HEK293 (cell line): Measurements from ENCODE around the gene SCARB2.

Source experiments
- CTCF ChIA-PET: fragments of 350-600 bp; formaldehyde crosslinking; extraction: SDS; loops from one replicate; lab custom pipeline; 2021; ENCODE audit warnings: antibody characterized with exemption; lab: Yijun Ruan, JAX
- POLR2A ChIA-PET: fragments of 300-600 bp; formaldehyde crosslinking; extraction: SDS; loops from one replicate; lab custom pipeline; 2020; ENCODE audit warnings: antibody characterized with exemption, inconsistent platforms; lab: Yijun Ruan, JAX
- H3K27ac ChIP-seq: fragments of 200-500 bp; sonication (Bioruptor generic); 2 replicates; pipeline ENCODE4 v1.5.1; 2014; ENCODE audit warnings: low read depth, low read length, control low read depth, inconsistent platforms; ENCODE audit errors: extremely low read depth
- H3K36me3 ChIP-seq, 2 experiments: fragments of 200-500 bp in 1 of 2; sonication (Bioruptor generic) in 1 of 2; 1 replicate in 1 of 2; 2 replicates in 1 of 2; pipeline ENCODE4 v1.5.1; 2014 to 2017; ENCODE audit warnings: inconsistent platforms in 2 of 2, low read length in 2 of 2; ENCODE audit not compliant: control insufficient read depth in 2 of 2, insufficient read depth in 1 of 2
- H3K4me1 ChIP-seq: fragments of 200-500 bp; sonication (Bioruptor generic); 2 replicates; pipeline ENCODE4 v1.5.1; 2014; ENCODE audit warnings: mild to moderate bottlenecking, low read length, inconsistent platforms; ENCODE audit not compliant: control insufficient read depth, insufficient read depth
- H3K4me3 ChIP-seq: 2 replicates; pipeline ENCODE4 v1.5.1; 2011; ENCODE audit warnings: low read depth, mild to moderate bottlenecking, control low read depth, low read length, moderate library complexity
- H3K9me3 ChIP-seq: fragments of 200-500 bp; sonication (Bioruptor generic); 2 replicates; pipeline ENCODE4 v1.5.1; 2014; ENCODE audit warnings: low read depth, low read length, inconsistent platforms; ENCODE audit not compliant: control insufficient read depth, insufficient read depth
- BCL11A ChIP-seq: fragments of 450-650 bp; formaldehyde crosslinking; IDR thresholded peaks from 2 replicates; pipeline ENCODE4 v1.5.1; 2016; ENCODE audit warnings: low read depth, missing biosample characterization, missing genetic modification characterization
- MYNN ChIP-seq: fragments of 450-650 bp; formaldehyde crosslinking; IDR thresholded peaks from 2 replicates; pipeline ENCODE4 v1.5.1; 2016; ENCODE audit warnings: missing biosample characterization, missing genetic modification characterization, borderline replicate concordance
- ZBTB17 ChIP-seq: fragments of 450-650 bp; formaldehyde crosslinking; IDR thresholded peaks from 2 replicates; pipeline ENCODE4 v1.5.1; 2016; ENCODE audit warnings: missing biosample characterization, missing genetic modification characterization
- ZIC2 ChIP-seq: fragments of 450-650 bp; formaldehyde crosslinking; IDR thresholded peaks from 2 replicates; pipeline ENCODE4 v1.5.1; 2016; ENCODE audit warnings: missing biosample characterization, missing genetic modification characterization
- ZNF121 ChIP-seq: fragments of 450-650 bp; formaldehyde crosslinking; IDR thresholded peaks from 2 replicates; pipeline ENCODE4 v1.5.1; 2016; ENCODE audit warnings: missing biosample characterization, missing genetic modification characterization
- ZNF133 ChIP-seq: fragments of 450-650 bp; formaldehyde crosslinking; IDR thresholded peaks from 2 replicates; pipeline ENCODE4 v1.5.1; 2016; ENCODE audit warnings: missing biosample characterization, missing genetic modification characterization
- ZNF2 ChIP-seq: fragments of 450-650 bp; formaldehyde crosslinking; IDR thresholded peaks from 2 replicates; pipeline ENCODE4 v1.5.1; 2016; ENCODE audit warnings: missing biosample characterization, missing genetic modification characterization
- ZNF248 ChIP-seq: fragments of 450-650 bp; formaldehyde crosslinking; IDR thresholded peaks from 2 replicates; pipeline ENCODE4 v1.5.1; 2017; ENCODE audit warnings: missing biosample characterization, missing genetic modification characterization
- ZNF324 ChIP-seq: fragments of 450-650 bp; formaldehyde crosslinking; IDR thresholded peaks from 2 replicates; pipeline ENCODE4 v1.5.1; 2016; ENCODE audit warnings: missing biosample characterization, missing genetic modification characterization
- ZNF426 ChIP-seq: fragments of 450-650 bp; formaldehyde crosslinking; IDR thresholded peaks from 2 replicates; pipeline ENCODE4 v1.5.1; 2017; ENCODE audit warnings: missing biosample characterization, missing genetic modification characterization, mild to moderate bottlenecking, inconsistent platforms, moderate library complexity
- ZNF529 ChIP-seq: fragments of 450-650 bp; formaldehyde crosslinking; IDR thresholded peaks from 2 replicates; pipeline ENCODE4 v1.5.1; 2017; ENCODE audit warnings: missing genetic modification characterization, missing biosample characterization; ENCODE audit not compliant: insufficient replicate concordance
- ZNF548 ChIP-seq: fragments of 450-650 bp; formaldehyde crosslinking; IDR thresholded peaks from 2 replicates; pipeline ENCODE4 v1.5.1; 2016; ENCODE audit warnings: missing biosample characterization, missing genetic modification characterization
- ZNF768 ChIP-seq: fragments of 450-650 bp; formaldehyde crosslinking; IDR thresholded peaks from 2 replicates; pipeline ENCODE4 v1.5.1; 2018; ENCODE audit warnings: missing biosample characterization, mild to moderate bottlenecking, missing genetic modification characterization
- TF ChIP-seq, protein P1 (sequence below): fragments of 450-650 bp; formaldehyde crosslinking; IDR thresholded peaks from 2 replicates; pipeline ENCODE4 v1.5.1; 2016; ENCODE audit warnings: missing biosample characterization, missing genetic modification characterization, borderline replicate concordance
- TF ChIP-seq, protein P2 (sequence below): fragments of 450-650 bp; formaldehyde crosslinking; IDR thresholded peaks from 2 replicates; pipeline ENCODE4 v1.5.1; 2016; ENCODE audit warnings: missing biosample characterization, missing genetic modification characterization
- TF ChIP-seq, protein P3 (sequence below): fragments of 450-650 bp; formaldehyde crosslinking; IDR thresholded peaks from 2 replicates; pipeline ENCODE4 v1.5.1; 2016; ENCODE audit warnings: missing biosample characterization, missing genetic modification characterization
- TF ChIP-seq, protein P4 (sequence below): fragments of 450-650 bp; formaldehyde crosslinking; IDR thresholded peaks from 2 replicates; pipeline ENCODE4 v1.5.1; 2016; ENCODE audit warnings: missing biosample characterization, missing genetic modification characterization

Gene SCARB2

DNA sequence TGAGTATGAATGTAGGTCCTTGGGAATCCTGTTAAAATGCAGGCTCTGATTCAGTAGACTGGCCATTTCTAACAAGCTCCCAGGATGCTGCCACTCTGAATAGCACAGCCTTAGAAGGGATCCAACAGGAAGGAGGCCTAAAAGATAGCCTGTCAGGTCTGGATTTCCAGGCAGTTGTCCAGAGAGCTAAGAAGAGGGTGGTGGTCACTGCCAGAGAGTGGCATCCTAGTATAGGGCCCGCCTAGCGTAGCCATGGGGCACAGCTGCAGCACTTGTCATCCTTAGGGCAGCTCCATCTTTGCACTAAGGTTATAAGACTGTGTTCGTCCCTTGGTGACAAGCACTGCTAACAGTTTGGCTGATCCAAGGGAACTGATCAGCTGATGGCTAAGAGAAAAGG, 44.9 kb downstream of the SCARB2 start (continued):
- TF ChIP-seq, protein P1, sequence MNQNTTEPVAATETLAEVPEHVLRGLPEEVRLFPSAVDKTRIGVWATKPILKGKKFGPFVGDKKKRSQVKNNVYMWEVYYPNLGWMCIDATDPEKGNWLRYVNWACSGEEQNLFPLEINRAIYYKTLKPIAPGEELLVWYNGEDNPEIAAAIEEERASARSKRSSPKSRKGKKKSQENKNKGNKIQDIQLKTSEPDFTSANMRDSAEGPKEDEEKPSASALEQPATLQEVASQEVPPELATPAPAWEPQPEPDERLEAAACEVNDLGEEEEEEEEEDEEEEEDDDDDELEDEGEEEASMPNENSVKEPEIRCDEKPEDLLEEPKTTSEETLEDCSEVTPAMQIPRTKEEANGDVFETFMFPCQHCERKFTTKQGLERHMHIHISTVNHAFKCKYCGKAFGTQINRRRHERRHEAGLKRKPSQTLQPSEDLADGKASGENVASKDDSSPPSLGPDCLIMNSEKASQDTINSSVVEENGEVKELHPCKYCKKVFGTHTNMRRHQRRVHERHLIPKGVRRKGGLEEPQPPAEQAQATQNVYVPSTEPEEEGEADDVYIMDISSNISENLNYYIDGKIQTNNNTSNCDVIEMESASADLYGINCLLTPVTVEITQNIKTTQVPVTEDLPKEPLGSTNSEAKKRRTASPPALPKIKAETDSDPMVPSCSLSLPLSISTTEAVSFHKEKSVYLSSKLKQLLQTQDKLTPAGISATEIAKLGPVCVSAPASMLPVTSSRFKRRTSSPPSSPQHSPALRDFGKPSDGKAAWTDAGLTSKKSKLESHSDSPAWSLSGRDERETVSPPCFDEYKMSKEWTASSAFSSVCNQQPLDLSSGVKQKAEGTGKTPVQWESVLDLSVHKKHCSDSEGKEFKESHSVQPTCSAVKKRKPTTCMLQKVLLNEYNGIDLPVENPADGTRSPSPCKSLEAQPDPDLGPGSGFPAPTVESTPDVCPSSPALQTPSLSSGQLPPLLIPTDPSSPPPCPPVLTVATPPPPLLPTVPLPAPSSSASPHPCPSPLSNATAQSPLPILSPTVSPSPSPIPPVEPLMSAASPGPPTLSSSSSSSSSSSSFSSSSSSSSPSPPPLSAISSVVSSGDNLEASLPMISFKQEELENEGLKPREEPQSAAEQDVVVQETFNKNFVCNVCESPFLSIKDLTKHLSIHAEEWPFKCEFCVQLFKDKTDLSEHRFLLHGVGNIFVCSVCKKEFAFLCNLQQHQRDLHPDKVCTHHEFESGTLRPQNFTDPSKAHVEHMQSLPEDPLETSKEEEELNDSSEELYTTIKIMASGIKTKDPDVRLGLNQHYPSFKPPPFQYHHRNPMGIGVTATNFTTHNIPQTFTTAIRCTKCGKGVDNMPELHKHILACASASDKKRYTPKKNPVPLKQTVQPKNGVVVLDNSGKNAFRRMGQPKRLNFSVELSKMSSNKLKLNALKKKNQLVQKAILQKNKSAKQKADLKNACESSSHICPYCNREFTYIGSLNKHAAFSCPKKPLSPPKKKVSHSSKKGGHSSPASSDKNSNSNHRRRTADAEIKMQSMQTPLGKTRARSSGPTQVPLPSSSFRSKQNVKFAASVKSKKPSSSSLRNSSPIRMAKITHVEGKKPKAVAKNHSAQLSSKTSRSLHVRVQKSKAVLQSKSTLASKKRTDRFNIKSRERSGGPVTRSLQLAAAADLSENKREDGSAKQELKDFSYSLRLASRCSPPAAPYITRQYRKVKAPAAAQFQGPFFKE (tag by site-specific recombination), result no peak
- TF ChIP-seq ZNF248 (no peak), ZNF121 (no peak), ZIC2 (no peak), ZNF548 (tag by site-specific recombination) (no peak), ZNF324 (tag by site-specific recombination) (no peak), ZNF2 (tag by site-specific recombination) (no peak), MYNN (tag by site-specific recombination) (no peak), BCL11A (tag by site-specific recombination) (no peak), ZNF426 (no peak), ZBTB17 (tag by site-specific recombination) (no peak)

DNA sequence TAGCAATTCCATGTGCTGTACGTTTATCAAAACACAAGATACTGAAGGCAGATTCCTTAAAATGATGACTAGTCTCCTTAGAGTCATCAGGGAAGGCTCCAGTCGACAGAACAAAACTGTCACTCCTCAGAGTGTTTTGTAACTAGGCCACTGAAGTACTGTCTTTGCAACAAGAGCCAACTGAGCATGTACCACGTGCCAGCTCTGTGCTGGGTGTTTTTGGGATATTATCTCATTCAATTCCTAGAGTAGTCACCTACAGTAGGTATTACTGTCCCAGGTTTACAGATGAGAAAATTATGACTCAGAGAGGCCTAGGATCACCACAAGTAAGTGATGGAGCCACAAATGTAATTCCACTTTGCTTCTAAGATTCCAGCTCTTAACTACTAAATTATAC, 47.1 kb downstream of the SCARB2 start:
- H3K27ac ChIP-seq, result no peak overlapping the region
- no peaks in the 10 kb centered on the region for H3K4me1 ChIP-seq
- peaks cover 0 to 75% of the 10 kb centered on the region in 2 experiments; a peak in 2 of 3 replicates for H3K36me3 ChIP-seq
- H3K4me3 ChIP-seq, result no peak overlapping the region
- no peaks in the 10 kb centered on the region for H3K9me3 ChIP-seq
- ChIA-PET POLR2A (no interaction called here), CTCF (interaction anchor here (0.6 to 1.3 kb wide), 2 partner anchors 14 to 567 kb away, joined by 4 to 5 read pairs; no protein-coding TSS in a partner anchor)
- TF ChIP-seq, protein P2, sequence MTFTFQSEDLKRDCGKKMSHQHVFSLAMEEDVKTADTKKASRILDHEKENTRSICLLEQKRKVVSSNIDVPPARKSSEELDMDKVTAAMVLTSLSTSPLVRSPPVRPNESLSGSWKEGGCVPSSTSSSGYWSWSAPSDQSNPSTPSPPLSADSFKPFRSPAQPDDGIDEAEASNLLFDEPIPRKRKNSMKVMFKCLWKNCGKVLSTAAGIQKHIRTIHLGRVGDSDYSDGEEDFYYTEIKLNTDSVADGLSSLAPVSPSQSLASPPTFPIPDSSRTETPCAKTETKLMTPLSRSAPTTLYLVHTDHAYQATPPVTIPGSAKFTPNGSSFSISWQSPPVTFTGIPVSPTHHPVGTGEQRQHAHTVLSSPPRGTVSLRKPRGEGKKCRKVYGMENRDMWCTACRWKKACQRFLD, result no peak
- TF ChIP-seq, protein P3, sequence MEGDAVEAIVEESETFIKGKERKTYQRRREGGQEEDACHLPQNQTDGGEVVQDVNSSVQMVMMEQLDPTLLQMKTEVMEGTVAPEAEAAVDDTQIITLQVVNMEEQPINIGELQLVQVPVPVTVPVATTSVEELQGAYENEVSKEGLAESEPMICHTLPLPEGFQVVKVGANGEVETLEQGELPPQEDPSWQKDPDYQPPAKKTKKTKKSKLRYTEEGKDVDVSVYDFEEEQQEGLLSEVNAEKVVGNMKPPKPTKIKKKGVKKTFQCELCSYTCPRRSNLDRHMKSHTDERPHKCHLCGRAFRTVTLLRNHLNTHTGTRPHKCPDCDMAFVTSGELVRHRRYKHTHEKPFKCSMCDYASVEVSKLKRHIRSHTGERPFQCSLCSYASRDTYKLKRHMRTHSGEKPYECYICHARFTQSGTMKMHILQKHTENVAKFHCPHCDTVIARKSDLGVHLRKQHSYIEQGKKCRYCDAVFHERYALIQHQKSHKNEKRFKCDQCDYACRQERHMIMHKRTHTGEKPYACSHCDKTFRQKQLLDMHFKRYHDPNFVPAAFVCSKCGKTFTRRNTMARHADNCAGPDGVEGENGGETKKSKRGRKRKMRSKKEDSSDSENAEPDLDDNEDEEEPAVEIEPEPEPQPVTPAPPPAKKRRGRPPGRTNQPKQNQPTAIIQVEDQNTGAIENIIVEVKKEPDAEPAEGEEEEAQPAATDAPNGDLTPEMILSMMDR (tag by site-specific recombination), result no peak
- TF ChIP-seq, protein P4, sequence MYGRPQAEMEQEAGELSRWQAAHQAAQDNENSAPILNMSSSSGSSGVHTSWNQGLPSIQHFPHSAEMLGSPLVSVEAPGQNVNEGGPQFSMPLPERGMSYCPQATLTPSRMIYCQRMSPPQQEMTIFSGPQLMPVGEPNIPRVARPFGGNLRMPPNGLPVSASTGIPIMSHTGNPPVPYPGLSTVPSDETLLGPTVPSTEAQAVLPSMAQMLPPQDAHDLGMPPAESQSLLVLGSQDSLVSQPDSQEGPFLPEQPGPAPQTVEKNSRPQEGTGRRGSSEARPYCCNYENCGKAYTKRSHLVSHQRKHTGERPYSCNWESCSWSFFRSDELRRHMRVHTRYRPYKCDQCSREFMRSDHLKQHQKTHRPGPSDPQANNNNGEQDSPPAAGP (tag by site-specific recombination), result no peak
- TF ChIP-seq ZNF768 (tag by site-specific recombination) (no peak), ZNF133 (tag by site-specific recombination) (no peak), ZNF324 (tag by site-specific recombination) (no peak), ZNF529 (tag by site-specific recombination) (no peak)
